HG03469 (cell line): ENCODE data around the gene NHLRC2.

Experiments
- ATAC-seq: cut with Tn5 transposase; IDR thresholded peaks from one replicate; pipeline ENCODE4 v1.9.1; 2021; ENCODE audit warnings: mild to moderate bottlenecking, moderate library complexity, moderate number of reproducible peaks; ENCODE audit not compliant: unreplicated experiment

The NHLRC2 gene

DNA sequence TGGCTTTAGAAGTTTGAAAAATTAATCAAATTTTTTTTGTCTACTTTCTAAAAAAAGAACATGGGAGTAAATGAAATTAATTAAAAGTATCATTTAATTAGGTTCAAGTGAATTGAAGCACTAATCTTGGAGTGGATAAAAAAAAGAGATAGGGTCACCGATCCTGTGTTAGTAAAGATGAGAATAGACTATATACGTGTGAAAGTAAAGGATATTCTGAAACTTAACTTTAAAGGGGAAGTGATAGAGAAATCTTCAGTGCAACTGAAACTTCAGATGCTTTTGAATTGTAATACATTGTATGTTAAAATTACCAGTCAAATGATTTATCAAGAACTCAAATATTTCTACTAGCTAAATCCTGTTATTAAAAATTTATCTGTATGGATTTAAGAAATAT, 4.8 kb downstream of the NHLRC2 start:
- ATAC-seq = peak; percentile 43

DNA sequence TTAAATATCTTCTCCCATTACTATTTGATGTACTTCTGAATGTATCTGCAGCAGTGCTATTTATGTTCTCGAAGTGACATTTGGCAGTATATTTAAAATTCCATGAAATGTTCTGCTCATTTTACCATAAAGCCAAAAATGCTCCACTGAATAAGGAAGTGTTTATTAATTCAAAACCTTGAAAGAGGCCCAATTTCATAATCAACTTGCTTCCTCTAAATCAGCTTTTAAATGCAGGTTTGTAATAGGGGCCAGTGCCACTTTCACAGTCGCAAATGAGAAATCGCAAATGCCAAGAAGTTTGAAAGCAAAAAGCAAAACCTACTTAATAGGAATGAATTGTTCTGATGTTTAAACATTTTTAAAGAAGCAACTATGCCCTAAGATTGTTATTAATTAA, 11.4 kb downstream of the NHLRC2 start:
- no peak for ATAC-seq

DNA sequence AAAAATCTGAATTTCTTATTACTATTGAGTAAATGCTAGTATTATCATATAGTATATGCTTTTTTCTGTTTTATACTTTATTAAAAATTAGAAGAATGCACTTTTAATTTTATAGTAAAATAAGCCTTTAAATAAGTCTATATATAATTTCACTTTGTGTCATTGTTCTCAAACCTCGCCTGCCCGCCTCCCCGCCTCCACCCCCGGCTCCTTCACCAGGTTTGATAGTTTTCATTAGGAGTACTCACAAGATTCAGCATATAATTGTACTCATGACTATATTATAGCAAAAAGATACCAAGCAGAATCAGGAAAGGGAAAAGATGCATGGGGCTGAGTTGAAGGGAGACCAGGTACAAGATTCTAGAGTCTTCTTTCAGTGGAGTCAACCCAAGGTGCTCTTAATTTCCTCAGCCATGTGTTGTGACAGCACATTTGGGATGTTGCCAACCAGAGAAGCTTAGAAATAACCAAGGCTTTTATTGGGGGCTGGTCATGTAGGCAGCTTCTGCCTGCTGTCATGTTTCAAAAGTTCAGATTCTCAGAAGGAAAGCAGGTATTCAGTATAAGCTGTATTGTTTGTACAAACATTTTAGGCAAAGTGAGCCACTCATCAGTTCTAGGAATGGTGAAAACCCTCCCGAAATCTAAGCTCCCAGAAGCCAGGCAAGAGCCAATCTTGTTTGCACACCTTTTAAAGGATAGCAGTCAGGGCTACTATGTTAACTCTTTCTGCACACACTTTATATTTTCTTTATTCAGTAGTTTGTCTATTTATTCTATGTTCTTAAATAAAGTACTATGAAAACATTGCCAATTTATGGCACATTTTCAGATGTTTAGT, 12.3 kb downstream of the NHLRC2 start:
- no peak for ATAC-seq

DNA sequence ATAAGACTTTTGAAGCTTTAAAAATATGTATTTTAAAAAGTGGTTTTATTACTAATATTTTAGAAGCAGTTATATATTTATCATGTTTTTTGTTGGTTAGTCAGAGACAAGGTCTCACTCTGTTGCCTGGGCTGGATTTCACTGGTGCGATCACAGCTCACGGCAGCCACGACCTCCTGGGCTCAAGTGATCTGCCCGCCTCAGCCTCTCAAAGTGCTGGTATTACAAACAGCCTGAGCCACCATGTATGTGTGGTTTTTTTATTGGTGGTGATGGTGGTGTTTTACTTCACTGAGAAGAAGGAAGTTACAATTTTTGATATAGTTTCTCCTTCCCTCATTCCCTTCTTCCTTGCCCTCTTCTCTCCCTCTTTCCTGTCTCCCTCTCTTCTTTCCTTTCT, 13.4 kb downstream of the NHLRC2 start:
- ATAC-seq = no peak

DNA sequence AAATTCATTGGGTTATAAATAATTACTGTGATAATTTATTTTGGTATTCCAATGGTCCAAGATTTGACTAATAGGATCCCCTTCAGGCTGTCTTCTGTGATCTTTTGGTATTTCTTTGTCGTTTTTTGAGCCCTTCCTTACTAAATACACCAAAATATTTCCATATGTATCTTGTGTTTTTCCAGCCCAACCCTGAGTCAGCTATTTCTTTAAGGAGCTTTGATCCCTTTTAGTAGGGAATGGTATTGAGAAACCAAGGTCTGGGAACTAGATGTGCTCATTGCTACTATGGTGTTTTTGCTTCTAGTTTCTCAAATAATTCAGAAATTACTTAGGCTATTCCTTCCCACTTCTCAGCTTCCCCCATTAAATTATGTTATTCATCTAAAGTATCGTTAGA, 15.3 kb downstream of the NHLRC2 start:
- ATAC-seq = no peak

DNA sequence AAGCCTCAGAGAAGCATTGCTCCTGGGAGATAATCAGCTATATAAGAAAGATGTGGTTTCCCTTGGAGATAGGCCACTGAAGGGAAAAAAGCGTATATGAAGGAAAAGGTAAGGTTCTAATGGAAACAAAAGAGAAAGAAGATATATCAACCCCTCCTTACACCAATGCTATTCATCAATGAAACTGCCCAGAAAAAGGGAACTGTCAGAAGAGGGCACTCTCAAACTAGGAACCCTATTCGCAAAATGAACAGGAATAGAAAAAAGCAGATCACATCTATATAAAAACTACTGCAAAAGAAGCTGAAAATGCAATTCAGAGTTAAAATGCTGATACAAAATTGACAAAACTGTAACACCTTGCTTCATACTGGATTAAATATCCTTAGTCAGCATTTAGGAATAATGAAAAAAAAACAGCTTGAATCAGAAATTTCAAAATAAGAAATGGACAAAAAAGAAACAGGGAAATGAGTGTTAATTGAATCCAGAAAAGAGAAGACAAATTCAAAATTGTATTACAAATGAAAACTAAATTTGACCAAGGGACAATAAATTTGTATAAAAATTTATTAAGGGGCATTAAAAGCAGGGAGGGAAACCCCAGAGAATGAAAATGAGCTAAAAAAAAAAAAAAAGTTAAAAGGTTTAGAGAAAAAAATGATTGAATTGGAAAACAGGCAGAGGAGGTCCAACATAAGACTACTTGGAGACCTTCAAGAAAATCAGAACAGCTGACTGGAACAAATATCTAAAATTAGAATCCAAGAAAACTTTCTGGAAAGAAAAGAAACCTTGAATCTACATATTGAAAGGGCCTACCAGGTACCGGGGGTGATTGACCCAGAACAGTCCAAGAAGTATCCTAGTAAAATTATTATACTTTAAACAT, 17.9 kb downstream of the NHLRC2 start:
- no peak for ATAC-seq

DNA sequence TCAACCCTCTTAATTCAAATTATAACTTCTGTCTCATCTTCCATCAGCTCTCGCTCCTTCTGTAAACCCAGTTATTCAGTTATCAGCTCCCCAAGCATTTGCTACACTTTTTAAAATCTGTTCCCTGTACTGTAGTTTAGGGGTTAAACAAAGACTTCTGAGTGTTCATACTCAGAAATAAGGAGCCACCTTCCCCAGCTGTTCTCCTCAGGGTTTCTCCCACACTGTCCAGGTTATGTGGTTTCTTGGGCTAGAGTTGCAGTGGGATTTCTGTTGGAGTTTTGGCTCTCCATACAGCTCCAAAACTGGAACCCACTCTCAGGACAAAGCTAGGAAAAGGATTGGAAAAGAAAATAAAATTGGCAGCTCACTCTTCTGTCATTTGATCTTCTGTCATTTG, 20.8 kb downstream of the NHLRC2 start:
- no peak for ATAC-seq

DNA sequence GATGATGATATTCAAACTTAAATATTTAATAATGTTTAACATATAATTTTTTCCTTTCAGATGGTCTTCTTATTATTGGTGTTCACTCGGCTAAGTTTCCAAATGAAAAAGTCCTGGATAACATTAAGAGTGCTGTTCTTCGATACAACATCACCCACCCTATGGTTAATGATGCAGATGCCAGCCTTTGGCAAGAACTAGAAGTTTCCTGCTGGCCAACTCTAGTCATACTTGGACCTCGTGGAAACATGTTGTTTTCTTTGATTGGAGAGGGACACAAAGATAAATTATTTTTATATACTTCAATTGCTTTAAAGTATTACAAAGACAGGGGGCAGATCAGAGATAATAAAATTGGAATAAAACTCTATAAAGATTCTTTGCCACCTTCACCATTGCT, 22.0 kb downstream of the NHLRC2 start:
- no peak for ATAC-seq

DNA sequence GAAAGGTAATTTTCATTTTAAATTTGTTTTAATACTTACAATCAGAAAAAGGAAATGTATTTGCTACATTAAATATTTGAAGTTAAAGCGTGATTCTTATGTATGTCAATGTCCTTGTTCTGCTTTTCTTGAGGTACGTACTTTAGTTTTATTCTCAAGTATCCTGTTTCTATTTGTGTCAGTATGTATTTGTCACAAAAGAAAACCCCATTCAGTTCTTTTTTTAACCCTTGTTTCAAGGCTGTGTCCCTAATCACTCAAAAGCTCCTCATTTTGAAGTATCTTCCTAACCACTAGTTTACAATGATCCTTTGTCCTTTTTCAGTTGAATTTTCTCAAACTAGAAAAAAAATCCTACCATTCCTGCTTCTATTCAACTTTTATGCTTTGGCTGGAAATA, 25.2 kb downstream of the NHLRC2 start:
- ATAC-seq = peak; percentile 61

DNA sequence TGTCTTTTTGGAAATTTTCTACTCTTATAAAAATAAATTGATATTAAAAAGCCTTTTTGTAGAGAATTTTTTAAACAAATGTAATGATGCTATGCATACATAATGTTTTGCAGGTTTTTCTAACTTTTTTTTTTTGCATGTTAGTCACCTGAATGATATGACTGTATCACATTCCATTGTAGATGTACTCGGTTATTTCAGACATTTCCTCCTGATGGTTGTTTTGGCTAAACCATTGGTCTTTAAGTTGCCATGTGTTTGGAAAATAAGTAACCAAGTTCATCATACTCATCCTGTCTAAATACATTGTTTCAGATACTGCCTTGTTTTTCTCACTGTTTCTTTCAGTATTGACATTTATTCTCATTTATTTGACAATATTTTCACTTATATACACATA, 25.8 kb downstream of the NHLRC2 start:
- no peak for ATAC-seq

DNA sequence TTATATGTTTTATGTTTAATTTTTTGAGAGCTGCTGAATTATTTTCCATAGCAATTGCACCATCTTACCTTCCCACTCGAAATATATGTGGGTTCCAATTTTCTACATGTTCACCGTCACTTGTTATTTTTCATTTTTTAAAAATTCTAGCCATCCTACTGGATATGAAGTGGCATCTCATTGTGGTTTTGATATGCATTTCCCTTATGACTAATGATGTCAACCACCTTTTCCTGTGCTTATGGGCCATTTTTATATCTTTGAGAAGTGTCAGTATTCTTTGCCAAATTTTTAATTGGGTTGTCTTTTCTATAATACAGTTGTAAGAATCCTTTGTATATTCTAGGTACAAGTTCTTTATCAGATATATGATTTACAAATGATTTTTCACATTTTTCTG, 27.8 kb downstream of the NHLRC2 start:
- no peak for ATAC-seq

DNA sequence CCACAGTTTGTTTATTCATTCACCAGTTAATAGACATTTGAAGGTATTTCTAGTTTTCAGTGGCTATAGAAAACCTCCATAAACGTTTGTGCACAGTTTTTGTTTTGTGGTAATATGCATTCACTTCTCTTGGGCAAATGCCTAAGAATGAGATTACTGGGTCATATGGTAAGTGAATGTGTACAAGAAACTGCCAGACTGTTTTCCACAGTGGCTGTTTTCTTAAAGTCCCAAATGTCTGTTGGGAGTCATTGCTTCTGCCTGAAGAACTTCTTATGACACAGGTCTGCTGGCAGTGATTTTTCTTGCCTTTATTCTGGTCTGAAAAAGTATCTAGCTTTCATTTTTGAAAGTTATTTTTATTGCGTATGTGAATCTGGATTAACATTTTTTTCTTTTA, 35.5 kb downstream of the NHLRC2 start:
- no peak for ATAC-seq

DNA sequence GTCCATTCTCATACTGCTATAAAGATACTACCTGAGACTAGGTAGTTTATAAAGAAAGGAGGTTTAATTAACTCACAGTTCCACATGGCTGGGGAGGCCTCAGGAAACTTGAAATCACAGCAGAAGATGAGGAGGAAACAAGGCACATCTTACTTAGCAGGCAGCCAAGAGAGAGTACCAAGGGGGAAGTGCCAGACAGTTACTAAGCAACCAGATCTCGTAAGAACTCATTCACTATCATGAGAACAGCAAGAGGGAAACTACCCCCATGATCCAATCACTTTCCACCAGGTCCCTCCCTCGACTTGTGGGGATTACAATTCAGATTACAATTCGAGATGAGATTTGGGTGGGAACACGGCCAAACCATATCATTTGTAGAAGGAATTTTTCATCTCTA, 36.3 kb downstream of the NHLRC2 start:
- ATAC-seq = no peak

DNA sequence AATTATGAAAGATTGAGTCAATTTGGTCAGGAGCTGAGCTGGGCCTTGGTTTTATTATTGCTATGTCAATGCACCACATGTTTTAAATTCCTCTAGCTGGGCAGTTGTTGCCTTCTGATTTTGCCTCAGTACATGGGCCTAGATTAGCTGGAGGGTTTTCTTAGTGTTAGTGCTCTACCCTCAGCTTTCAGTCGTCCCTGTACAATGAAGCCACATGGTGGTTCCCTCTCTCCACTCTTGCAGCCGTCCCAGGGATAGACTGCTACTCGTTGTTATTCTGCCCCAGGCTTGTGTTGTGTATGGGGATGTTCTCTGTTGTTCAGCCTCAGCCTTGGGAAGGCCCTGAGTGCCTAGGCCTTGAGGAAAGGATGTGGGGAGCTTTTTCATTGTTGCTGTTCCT, 37.0 kb downstream of the NHLRC2 start:
- no peak for ATAC-seq

DNA sequence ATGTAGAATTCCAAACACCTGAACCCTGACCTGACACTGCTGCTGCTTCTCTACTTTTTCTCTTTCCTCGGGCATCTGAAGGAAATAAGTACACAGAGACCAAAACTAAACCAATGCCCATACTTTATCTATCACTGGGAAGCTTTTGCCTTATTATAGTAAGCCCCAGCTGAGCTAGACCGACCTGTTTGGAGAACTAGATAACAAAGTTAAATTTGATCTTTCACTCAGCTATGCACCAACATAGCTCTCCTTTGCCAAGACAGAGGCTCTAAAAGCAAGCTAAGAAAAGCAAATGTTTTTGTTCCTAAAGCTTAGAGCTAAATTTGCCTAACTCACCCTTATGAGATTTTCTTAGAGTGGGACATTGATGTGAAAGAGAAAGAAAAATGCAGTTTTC, 39.1 kb downstream of the NHLRC2 start:
- ATAC-seq = no peak

DNA sequence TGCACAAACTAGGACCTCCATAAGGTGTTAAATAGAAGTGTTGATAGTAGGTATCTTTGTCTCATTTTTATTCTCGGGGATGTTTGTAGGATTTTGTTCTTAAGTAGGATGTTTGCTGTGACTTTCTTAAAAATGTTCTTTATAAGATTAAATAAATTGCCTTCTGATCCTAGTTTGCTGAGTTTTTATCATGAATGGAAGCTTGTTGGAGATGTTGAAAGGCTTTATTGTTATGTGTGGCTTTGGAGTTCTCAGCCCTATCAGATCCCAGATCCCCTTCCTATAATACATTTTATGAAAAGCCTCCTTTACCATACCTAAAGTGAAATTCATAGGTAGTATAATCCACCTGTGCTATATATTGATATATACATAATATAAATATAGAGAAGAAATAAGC, 40.1 kb downstream of the NHLRC2 start:
- ATAC-seq = no peak

DNA sequence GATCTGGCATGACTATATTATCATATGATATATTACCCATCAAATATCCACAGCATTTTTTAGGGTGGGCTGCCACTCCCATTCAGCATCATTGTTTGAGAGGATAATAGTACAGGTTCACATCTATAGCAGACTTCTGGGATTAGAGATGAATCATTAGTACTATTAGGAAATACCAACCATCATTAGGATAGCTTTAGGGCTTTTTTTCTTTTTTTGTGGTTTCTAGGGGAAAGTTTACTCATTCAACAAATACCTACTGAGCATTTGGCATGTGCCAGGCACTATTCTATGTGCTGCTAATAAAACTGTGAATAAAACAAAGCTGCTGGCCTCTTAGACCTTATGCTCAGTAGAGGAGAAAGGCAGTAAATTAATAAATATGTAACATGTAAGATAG, 40.6 kb downstream of the NHLRC2 start:
- ATAC-seq = no peak

DNA sequence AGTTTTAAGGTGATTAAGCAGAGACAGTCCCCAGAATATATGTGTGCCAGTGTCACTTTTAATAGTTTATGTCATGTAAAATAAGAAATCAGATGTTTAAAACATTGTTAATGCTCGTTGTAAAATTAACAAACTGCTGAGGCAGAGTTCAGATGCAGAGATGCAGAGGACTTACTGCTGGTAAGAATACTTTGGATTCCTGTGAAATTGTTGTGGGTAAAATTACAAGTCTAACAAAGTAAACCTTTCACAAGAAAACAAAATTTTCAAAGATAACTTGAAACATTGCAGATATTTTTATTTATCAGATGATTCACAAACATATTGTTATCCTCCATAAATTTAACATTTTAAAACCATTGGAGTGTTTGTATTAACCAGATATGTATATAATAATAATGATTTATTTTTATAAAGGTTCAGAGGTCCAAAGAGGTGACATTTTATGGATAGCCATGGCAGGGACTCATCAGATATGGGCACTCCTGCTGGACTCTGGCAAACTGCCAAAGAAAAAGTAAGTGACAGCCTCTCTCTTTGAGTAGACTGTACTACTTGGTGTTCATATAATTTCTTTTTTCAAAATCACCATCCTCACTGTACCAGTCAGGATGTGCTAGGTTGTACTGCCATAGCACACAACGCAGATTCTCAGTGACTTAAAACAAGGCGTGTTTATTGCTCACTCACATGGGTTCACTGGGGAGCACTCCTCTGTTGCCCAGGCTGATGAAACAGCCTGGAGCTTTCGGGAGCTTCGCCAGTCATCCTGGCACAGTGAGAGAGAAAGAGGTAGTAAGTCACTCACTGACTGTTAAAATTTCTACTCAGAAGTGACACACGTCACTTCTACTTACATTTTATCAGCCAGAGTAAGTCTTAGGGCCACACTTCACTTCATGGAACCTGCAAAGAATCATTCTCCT, 43.5 kb downstream of the NHLRC2 start:
- ATAC-seq = no peak

DNA sequence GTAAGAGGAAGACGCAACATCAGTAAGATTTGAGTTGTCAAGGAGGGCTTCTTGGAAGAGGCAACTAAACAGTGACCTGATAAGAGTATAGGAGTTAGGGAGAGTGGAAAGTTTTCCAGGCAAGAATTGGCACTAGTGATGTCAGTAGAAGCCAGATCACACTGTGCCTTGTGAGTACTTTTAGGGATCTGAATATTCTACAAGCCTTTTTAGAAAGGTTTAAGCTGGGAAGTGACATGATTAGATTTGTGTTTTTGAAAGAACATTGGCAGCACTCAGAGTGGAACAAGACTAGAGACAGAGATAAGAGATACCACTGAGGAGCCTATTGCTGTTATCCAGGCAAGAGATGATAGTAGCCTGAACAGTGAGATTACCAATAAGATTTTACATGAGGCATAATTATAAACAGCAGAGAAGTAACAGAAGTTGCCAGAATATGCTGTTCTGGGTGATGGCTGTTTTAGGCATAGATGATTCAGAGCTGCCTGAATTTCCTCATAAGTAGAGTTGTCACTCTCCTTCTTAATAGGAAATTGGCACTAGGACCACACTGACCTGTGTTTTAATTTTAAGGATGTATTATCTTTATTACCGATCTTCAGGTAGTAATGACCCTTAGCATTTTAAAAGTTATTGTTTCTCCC, 45.6 kb downstream of the NHLRC2 start:
- ATAC-seq = no peak

DNA sequence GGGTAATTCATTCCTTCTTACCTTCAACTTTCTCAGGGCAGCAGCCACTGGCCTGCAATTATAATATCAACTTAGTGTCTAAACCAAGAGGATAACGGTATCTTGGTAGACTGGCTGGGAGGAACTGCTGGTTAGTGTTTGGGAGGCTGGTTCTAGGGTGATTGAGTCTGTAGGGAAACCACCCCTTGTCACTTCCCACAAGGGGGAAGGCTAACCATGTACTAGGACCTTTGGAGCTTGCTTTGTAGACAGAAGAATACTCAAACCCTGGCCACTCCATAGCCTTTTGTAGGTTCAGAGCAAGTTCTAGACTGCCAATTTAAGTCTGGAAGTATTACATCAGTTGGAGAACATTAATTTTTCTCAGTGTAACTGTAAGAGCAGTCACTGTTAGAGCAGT, 51.3 kb downstream of the NHLRC2 start:
- no peak for ATAC-seq

DNA sequence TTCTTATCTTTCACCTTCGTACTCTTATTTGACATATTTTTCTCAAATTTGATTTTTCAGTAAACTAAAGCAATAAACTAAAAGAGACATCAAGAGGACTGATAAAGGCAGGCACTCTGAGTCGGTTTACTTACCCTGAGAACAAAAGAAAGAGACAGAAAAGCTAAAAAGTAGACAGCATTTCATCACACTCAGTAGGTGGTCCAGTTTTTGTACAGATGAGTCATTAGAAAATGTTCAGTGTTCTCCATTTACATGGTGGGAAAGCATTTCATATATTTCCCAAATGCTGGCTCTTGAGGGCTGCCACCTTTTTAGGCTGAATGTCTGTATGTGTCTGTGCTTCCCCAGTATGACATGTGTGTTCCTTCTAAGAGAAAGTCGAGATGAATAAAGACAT, 52.7 kb downstream of the NHLRC2 start:
- no peak for ATAC-seq
